Raji (cell line): Measurements from ENCODE around the gene SGMS1.

ENCODE experiments used
- POLR2A ChIP-seq: IDR thresholded peaks from 2 replicates; pipeline ENCODE4 v1.6.1; 2011; ENCODE audit warnings: low read depth, low read length, control low read depth; ENCODE audit not compliant: insufficient read depth

The SGMS1 gene

GRCh38 chr10:50294582-50294981 lies 329.2 kb downstream of the SGMS1 start:
- no peak for TF ChIP-seq POLR2A

DNA sequence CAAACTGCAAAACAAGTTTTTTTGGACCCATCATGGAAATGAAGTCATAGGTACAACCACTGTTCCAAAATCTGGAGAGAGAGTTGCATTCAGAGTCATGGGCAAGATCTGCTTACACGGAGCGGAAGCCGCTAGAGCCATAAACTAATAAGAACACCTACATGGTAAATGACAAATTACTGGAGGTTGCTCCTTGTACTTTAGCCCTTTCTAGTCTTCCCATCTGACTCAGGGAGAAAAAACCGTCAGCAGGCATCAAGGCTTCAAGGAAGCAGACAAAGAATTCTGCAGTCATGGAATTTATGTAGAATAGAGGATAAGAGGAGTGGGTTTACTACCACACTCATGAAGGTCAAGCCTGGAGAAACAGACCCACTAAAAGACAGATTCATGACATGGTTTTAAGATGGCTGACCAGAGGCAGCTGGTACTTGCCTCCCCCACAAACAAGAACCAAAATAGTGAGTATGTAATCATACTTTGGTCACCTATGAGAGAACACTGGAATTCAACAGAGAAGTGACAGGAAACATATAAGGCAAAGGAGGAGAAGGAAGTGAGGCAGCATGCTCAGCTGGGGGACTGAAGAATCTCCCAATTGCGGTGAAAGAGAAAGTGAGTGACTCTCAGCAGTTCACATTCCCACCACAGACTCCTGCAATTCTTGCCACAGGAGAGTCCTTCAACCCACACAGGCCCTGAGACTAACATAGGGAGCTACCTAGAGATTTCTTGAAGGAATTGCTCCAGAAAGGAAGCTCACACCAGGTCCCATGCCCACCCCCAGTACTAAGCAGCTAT lies 330.0 kb downstream of the SGMS1 start:
- TF ChIP-seq POLR2A: no peak

- no peak for TF ChIP-seq POLR2A
Measured at GRCh38 chr10:50291261-50291850, 332.4 kb downstream of the SGMS1 start.

DNA sequence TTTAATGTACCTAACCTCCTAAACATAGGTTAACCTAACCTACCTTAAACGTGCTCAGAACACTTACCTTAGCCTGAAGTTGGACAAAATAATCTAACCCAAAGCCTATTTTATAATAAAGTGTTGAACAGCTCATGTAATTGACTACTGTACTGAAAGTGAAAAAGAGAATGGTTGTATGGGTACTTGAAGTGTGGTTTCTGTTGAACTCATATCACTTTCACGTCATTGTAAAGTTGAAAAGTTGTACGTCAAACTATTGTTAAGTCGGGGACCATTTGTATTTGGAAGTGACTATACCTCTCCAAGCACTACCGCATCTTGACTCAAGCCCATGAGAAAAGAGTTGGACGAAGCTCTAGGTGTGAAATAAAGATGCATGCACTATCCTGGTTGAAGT lies 334.6 kb downstream of the SGMS1 start:
- no peak for TF ChIP-seq POLR2A

DNA sequence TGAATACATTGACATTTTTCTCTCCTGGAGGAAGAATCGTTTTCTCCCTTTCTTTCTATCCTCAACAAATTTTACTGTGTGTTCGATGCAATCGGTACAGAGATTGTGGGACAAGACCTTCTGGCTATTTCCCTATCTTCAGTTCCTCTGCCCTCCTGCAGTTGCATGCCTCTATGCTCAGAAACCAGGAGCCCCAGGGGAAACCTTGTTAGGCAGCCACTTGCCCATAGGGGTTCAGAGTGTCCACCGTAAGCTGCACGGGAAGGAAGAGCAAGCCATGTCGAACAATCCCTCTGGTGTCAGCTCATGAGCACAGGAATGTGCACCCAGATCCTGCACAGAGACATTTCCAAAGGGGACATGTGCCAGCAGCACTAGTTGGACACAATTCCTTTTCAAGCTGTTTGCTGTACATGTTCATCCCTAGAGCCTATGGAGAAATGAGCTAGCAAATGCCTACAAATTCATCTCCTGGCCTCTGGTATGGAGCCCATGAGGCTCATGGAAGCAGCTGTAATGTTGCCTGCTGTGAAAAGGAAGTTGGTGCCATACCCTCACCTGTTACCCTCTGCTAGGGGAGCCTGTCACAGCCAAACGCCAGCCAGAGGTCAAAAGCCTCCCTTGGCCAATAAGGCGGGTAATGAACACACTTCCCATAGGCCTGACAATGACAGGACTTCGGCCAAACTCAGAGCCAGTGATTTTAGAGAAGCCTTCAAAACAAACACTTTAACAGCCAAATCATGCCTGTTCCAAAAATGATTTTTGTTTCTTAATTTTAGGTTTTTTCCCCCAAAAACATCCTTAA lies 336.6 kb downstream of the SGMS1 start:
- no peak for TF ChIP-seq POLR2A

GRCh38 chr10:50286517-50286916 lies 337.2 kb downstream of the SGMS1 start:
- no peak for TF ChIP-seq POLR2A

DNA sequence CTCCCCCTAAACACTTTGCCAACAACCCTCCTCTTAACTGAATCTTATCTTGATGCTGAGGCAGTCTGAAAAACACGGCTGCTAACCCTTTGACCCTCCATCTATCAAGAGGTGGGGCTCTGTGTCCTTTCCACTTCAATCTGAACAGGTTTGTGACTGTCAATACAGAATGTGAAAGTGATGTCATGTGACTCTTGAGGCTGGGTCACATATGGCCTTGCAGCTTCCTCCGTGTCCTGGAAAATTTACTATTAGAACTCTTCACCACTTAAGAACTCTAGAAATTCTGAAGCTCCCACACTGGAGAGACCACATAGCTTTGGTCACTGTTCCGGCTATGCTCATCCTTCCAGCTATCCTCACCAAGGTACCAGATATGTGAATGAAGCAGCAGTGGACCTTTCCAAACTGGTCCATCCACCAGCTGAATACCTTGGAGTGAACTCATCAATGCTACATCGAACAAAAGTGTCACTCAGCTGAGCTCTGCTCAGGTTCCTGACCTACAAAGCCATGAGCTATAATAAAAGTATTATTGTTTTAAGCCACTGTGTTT lies 341.7 kb downstream of the SGMS1 start:
- TF ChIP-seq POLR2A: no peak

DNA sequence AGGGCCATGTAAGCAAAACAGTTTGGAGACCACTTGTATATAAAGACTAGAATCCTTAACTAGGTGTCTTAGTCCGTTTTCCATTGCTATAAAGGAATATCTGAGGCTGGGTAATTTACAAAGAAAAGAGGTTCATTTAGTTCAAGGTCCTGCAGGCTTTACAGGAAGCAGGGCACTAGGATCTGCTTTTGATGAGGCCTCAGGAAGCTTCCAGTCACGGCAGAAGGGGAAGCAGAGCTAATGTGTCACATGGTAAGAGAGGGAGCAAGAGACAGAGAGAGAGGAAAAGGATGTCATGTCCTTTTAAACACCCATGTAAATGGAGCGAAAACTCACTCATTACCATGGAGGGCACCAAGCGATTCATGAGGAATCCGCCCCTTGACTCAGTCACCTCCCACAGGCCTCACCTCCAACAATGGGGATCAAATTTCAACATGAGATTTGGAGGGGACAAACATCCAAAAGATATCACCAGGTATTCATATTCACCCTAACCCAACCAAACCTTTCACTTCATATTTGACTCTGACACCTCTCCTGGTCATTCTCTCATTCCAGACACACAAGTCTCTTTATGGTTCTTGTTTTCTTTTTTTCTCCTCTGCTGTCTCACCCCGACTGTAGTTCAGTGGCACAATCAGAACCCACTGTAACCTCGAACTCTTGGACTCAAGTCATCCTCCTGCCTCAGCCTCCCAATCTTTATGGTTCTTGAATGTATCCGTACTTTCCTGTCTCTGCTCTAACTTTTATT lies 342.4 kb downstream of the SGMS1 start:
- no peak for TF ChIP-seq POLR2A

DNA sequence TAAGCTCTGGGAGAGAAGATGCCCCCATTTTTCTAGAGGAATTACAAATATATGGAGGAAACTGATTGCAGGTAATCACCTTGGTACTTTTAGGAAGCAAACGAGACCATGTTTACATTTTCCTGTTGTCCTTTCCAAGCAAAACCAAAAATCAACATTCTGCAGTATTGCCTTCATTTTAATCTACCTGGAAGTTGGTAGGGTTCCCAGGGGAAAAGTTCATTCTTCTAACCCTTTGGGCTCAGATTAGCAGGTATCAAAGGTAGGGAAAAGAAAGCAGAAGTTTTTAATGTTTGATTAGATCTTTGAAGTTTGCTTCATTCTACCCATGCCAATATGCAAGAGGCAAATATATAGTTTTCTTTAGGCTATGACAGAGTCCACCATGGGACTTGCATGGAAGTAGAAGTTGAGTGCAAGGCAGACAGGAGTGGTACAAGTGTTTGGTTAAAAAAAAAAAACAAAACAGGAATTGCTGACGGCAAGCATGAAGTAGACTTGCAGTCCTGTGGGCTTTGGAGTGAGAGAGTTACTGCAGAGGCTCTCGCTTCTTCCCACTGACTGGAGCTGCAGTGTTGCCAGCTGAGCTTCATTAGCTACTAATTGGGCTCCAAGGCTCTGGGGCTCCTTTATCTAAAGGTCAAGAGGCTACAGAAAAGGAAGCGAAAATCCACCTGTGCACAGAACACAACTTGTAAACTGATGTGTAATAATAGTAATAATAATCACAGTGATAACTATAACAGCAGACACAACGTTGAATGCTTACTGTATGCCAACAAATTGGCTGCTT lies 343.5 kb downstream of the SGMS1 start:
- TF ChIP-seq POLR2A: no peak

DNA sequence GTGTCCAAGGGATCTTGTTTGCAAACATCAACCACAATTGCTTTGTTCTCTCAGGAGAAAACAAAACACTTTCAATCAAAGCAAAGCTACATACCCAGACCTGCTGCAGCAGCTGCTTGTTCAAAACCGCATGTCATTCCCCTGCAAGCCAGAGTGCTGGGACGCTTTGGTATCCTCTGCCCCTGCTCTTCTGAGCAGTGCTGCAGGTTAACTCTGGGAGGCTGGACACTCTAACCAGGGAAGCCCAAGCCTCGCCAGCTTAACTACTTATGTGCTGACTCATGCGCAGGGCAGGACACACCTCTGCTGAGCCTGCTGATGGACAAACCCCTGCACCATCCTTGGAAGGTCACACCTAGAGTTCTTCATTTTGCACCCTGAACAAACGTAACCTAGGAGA lies 344.3 kb downstream of the SGMS1 start:
- TF ChIP-seq POLR2A: no peak

DNA sequence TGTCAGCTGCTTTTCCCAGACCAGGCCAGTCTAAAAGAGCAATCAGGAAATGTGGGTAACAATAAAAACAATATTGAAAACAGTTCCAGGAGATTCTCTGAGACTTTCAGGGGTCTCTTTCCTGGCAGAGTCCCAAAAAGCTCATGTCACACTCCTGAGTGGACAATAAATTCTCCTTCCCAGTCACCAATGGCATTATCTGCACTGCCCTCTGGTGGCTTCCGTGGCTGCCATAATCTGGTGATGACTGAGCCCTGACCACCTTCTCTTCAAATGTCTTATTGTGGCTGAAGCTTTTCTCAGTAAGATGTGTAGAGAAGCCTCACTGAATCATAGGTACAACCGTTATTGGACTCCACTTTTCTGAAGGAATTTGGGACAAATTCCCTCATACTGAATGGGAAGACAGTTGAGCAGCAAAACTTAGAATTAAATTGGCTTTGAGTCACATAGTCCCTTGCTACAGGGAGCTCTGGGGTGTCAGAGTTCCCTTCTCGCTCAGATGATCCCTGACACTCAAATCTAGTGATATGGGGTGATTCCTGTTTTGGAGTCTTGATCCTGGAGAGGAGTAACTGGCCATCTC lies 348.0 kb downstream of the SGMS1 start:
- no peak for TF ChIP-seq POLR2A

- no peak for TF ChIP-seq POLR2A
Measured at GRCh38 chr10:50272531-50272930, 351.2 kb downstream of the SGMS1 start.

- TF ChIP-seq POLR2A: no peak
Measured at GRCh38 chr10:50271564-50272250, 352.0 kb downstream of the SGMS1 start.
